GM19455 (cell line): ENCODE data around the gene DNHD1.

Experiments used
- ATAC-seq: cut with Tn5 transposase; IDR thresholded peaks from one replicate; pipeline ENCODE4 v1.9.1; 2021; ENCODE audit not compliant: unreplicated experiment

Gene DNHD1

GRCh38 chr11:6608726-6609501 is 111.8 kb downstream of the DNHD1 start:
- ATAC-seq, result no peak

GRCh38 chr11:6609502-6610015 is 112.5 kb downstream of the DNHD1 start:
- no peak for ATAC-seq

- no peak for ATAC-seq
These were observed 113.5 kb downstream of the DNHD1 start for GRCh38 chr11:6610591-6610990.

GRCh38 chr11:6611092-6611962 is 114.2 kb downstream of the DNHD1 start:
- peak; percentile 8 for ATAC-seq

GRCh38 chr11:6611963-6612212 is 114.8 kb downstream of the DNHD1 start:
- peak; percentile 12 for ATAC-seq

GRCh38 chr11:6612213-6613041 is 115.3 kb downstream of the DNHD1 start, which contains the start of gene TAF10:
TSS of gene TAF10 (minus strand) at chr11:6612216. CDS start at chr11:6612189, 27 bp downstream.
- peak; percentile 91 for ATAC-seq

- ATAC-seq, result no peak
These were observed 116.4 kb downstream of the DNHD1 start for GRCh38 chr11:6613496-6613895.

- no peak for ATAC-seq
These were observed 117.4 kb downstream of the DNHD1 start for GRCh38 chr11:6614446-6614845.

GRCh38 chr11:6615046-6615445 is 118.0 kb downstream of the DNHD1 start:
- no peak for ATAC-seq

- ATAC-seq, result no peak
These were observed 119.0 kb downstream of the DNHD1 start for GRCh38 chr11:6615882-6616585.

- ATAC-seq, result no peak
These were observed 119.6 kb downstream of the DNHD1 start for GRCh38 chr11:6616596-6617250.

GRCh38 chr11:6617315-6617781 is 120.3 kb downstream of the DNHD1 start:
- no peak for ATAC-seq

- ATAC-seq, result peak; percentile 1
These were observed 121.3 kb downstream of the DNHD1 start for GRCh38 chr11:6618117-6619003.

- ATAC-seq, result peak; percentile 99
These were observed 122.1 kb downstream of the DNHD1 start, which contains the start of gene TPP1 for GRCh38 chr11:6619004-6619745. TSS of gene TPP1 (minus strand) at chr11:6619422. CDS start at chr11:6619400, 22 bp downstream.

GRCh38 chr11:6620636-6621035 is 123.6 kb downstream of the DNHD1 start:
- ATAC-seq, result no peak
